Activated T-cell treated with anti-CD3 and anti-CD28 coated beads for 4 hours (primary cell): ENCODE measurements around the gene APLP1.
"Not testable (repeated sequence)": the region's sequence is repeated elsewhere in the genome, so short reads cannot be mapped to it uniquely, and the experiment has no call there.

Source experiments
- DNase-seq: peaks from one replicate; pipeline ENCODE4 v3.0.0-alpha.2; 2020

The APLP1 gene

DNA sequence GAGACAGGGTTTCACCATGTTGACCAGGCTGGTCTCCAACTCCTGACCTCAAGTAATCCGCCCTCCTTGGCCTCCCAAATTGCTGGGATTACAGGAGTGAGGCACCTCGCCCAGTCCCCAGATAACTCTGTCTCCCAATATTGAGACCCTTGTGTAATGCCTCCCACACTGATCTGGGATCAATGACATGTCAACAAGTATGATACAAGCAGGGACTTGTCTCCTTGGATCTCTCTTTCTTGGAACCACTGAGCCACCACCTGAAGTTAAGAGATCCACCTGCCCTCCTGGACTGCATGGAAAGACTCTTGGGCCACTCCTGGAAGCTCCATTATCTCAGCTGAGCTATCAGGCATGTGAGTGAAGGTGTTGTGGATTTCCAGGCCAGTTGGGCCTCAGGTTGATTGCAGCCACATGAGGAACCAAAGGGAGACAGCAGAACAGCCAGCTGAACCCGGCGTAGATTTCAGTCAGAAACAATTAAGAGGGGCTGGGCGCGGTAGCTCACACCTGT is 16.9 kb downstream of the APLP1 start:
- no peak for DNase-seq

DNA sequence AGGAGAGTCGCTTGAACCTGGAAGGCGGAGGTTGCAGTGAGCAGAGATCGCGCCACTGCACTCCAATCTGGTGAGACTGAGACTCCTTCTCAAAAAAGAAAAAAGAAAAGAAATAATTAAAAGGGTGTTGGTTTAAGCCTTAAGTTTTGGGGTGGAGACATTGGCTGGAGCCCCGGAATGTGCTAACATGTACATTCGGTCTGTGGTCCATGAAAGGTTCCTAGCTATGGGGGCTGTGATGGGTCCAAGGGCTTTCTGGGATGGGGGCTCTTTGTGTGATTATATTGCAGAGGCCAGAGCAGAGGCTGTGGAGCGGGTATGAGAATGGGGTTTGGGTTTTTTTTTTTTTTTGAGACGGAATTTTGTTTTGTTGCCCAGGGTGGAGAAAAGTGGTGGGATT is 17.5 kb downstream of the APLP1 start:
- DNase-seq = no peak

DNA sequence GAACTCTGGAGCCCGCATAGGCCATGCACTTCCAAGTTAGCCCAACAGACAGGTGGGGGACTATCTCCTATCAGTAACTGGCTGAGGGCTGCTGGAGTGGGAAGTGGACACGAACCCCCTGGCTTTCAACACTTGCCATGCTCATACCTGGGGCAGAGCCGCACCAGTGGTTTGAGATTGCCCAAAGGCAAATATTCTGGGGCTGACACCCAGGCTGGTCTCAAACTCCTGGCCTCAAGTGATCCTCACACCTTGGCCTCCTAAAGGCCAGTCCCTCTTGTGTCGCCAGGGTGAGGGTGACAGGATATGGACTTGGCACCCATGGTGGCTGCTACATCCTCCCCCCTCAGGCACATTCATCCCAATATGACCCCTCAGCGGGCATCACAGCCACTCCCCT is 18.8 kb downstream of the APLP1 start:
- DNase-seq = no peak

DNA sequence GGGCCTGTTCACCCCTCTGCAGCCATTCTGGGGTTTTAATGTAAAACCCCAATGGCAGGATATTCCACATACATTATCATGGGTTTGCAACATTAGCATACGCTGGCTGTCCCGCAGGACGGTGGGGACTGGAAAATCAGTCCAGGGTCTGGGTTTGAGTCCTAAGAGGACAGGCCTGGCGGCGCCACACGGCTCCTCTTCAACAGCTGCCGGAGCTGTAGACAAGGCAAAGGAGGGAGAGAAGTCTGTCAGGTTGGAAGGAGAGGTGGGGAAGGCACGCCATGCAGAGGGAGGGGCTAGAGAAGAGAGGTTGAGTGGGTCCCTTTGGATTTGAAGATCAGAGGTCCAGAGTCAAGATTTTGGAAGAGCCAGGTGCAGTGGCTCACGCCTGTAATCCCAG is 20.0 kb downstream of the APLP1 start:
- DNase-seq = no peak

DNA sequence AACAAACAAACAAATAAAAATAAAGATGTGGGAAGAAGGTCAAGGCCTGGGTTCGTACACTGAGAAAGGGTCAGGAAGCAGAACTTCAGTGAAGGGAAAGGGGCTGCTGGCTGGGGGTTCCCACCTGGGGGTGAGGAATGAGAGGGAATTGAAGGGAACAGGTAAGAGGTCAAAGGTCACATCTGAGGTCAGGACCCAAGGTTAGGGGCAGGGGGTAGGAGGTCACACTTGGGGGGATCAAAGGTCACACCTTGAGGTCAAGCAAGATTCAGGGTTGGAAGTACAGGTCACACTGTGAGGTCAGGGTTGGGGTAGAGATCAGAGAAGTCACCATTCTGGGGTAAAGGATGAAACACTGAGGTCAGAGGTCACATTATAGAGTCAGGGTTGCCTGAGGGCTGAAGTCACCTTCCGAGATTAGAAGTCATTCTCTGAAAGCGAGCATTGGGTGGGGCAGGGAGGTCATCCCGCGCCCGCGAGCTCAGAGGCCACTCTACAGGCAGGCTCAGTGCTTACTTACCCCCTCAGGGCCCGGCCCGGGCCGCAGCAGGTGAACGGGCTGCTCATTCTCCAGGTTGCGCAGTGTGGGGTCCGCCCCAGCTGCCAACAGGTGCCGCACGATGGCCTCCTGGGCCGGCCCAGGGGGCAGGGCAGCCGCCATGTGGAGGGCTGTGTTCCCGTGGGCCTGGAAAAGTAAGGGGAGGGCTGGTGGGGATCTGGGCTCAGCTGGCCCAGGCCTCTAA is 21.2 kb downstream of the APLP1 start:
- DNase-seq = no peak

DNA sequence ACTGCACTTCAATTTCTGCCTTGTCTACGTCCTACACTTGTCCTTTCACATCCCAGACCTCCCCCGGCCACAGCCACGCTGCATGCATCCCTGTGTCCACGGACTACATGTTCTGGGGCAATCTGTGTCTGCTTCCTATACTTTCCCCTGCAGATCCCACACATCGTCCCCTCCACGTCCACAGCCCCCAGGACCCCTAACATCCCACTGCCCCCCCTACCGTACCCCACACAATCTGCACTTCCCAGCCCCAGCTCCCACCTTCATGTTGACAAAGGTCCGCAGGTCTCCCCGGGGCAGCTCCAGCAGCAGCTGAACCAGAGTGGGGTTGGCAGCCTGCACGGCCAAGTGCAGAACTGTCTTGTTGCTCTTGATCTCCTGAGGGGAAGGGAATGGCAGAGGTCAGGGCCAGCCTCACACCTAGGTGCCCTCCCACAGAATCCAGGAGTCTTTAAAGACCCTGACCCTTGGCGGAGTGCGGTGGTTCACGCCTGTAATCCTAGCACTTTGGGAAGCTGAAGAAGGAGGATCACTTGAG is 21.8 kb downstream of the APLP1 start:
- no peak for DNase-seq

DNA sequence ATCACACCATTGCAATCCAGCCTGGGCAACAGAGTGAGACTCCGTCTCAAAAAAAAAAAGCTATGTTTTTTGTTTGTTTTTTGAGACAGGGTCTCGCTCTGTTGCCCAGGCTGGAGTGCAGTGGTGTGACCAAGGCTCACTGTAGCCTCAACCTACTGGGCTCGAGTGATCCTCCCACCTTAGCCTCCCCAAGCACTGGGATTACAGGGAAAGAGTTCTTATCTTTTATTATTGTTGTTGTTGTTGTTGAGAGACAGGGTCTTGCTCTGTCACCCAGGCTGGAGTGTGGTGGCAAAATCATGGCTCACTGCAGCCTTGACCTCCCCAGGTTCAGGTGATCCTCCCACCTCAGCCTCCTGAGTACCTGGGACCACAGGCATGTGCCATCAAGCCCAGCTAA is 23.4 kb downstream of the APLP1 start:
- DNase-seq = not testable (repeated sequence)

DNA sequence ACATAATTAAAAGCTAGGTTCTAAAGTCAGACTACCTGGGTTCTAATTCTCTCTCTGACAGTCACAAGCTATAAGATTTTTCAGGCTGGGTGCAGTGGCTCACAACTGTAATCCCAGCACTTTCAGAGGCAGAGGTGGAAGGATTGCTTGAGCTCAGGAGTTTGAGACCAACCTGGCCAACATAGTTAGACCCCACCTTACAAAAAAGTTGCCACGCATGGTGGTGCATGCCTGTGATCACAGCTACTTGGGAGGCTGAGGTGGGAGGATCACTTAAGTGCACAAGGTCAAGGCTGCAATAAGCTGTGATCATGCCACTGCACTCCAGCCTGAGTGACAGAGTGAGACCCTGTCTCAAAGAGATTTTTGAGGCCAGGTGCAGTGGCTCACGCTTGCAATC is 26.0 kb downstream of the APLP1 start:
- DNase-seq = no peak

DNA sequence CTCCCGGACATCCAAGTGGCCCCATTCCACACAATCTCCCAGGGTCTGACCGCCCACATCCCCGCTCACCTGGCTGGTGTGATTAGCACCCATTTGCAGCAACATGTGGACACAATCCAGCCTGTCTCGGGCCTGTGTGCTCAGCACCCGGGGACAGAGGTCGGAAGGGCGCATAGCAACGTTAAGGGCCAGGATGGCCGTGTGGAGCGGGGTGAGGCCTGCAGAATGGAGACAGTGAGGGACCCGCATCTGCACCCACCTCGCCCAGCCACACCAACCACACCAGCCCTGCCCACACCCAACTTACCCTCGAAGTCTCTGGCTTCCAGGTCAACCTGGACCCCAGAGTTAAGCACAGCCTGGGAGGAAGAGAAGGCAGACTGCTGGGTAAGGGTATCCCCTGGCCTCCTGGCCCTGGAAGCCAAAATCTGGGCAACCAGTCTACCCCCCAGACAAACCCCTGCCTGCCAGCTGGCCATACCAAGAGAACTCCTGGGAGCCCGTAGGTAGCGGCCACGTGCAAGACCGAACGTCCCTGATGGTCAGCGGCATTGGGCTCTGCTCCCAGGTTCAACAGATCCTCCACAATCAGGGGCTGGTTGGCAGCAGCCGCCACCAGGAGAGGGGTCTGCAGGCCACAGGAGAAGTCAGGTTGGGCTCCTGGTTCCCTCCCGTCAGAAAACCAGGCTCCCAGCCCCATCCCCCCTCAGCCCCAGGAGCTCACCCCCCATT is 27.7 kb downstream of the APLP1 start:
- no peak for DNase-seq

DNA sequence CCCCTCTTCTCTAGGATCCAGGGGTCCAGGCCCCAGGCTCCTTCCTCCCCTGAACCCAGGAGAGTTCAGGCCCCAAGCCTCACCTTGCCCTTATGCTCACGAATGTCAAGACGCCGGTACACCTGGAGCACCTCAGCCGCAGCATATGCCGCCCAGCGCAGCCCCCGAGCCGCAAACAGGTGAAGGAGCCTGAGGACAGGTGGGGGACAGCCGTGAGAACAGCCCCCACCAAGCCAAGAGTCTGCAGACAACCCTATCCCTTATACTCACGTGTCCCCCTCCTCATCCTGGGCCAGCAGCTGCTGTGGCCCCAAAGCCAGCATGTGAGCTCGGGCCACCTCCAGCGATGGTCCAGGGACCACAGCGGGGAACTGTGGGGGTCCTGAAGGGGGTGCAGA is 28.3 kb downstream of the APLP1 start:
- DNase-seq = no peak

DNA sequence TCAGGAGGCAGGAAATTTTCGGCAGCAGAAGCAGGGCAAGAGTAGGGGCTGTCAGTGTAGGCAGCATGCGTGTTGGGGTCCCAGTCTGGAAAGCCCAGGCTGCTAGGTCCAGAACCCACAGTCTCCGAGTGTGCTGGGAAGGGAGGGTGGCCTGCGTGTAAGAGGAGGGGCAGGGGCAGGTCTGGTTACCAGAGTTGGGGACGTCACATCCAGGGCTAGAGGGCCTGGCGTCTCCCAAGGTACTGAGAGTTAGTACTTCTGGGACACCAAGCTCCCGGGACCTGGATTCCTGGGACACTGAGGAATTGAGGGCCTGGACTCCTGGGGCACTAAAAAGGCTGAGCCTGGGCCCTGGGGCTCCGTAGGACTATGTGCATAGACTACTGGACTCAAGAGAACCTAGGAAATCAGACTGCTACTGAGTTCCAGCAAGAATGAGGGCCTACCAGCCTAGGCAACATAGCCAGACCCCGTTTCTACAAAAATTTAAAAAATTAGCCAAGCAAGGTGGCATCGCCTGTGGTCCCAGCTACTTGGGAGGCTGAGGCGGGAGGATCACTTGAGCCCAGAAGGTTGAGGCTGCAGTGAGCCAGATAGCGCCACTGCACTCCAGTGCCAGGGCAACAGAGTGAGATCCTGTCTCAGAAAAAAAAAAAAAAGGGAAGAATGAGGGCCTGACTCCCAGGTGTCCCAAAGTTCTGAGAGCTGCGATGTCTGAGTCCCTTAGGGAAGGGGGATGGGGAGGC is 29.5 kb downstream of the APLP1 start:
- DNase-seq = no peak

DNA sequence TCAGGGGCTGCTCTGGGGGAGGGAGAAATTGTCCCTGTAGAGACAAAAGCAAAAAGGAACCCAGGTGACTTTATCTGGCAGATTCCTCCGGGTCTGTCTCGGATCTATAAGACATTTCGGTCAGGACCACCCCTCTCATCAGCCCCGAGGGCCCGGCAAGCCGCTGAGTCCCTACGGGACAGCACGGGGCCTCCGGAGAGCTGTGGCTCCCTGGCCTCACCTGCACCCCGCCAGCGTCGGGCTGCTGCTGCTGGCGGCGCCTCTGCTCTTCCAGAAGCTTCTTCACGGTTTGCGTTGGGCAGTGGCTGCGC is 30.1 kb downstream of the APLP1 start:
- no peak for DNase-seq

DNA sequence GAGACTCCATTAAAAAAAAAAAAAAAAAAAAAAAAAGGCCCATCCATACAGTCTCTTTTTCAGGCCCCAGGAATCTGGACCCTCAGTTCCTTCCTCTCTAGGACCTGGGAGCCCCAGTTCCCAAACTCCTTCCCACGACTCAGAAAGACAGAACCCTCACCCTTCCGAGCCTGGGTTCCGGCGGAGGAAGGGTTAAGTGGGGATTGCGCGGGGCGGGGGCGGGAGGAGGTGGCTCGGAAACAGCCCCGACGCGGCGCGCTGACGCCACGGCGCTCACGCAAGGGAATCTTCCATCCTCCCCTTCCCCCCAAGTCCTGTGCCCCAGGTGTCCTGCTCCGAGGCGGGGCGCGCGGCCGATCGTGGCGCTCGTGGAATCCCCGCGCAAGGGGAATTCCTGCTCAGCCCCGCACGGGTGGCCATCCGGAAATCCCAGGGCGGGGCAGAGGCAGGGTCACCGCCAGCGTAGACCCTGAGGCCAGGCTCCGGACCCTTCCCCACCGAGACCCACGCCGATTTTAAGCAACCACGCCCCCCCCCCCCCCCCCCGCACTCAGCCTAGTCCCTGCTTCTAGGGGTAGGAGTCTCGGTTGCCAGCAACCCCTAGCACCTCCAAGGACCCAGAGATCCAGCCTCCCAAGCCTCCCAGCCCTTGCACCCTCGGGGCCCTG is 31.3 kb downstream of the APLP1 start:
- DNase-seq = peak; percentile 82

DNA sequence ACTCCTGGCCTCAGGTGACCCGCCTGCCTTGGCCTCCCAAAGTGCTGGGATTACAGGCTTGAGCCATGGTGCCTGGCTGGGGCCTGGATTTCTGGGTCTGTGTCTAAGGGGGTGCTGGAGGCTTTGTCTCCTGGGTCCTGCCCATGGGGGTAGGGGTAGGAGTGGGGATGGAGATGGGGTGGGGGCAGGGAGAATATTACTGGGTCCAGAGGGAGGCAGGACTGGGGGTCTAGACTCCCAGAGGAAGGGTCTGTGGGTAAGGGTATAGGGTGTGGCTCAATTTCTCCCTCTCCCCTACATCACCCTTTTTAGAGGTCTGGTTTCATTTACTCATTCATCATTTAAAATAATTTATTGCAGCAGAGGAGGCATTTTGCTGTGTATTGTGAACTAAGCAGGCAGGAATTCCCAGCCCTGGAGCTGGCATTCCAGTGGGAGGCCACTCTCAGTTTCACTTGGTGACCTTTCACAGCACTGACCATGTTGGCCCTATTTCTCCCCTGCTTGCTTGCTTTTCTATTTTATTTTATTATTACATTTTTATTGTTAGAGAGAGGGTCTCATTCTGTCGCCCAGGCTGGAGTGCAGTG is 32.8 kb downstream of the APLP1 start:
- no peak for DNase-seq

DNA sequence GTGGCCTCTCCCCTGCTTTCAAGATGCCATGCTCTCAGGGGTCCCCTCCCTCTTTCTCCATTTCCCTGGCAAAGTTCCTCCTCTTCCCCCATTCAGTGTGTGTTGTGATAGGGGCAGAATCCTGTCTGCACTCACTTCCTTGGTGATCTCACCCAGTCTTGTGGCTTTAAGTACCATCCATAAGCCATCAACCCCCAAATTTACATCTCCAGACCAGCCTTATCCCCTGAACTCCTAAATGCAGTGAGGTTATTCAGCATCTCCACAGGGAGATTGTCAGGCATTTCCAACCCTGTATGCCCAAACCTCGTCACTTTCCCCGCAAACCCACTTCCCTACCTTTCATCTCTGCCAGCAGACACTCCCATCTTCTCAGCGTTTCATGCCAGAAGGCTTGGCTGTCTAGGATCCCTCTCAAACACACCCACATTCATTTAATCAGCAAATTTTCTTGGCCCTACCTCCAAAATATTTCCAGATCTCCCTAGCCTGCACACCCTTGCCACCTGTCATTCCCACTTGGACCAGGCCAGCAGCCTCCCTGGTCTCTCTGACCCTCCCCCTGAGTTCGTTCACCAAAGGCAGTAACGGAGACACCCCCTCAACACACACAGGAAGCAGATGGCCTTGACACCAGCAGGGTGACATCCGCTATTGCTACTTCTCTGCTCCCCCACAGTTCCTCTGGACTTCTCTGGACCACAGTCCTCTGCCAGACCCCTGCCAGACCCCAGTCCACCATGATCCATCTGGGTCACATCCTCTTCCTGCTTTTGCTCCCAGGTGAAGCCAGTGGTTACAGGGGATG is 33.7 kb downstream of the APLP1 start, which contains the start of gene HCST:
Gene HCST, plus strand, starts transcription at position 676 of the 808 bp plus-strand sequence. Its CDS starts 65 bp downstream, at position 741.
- no peak for DNase-seq

DNA sequence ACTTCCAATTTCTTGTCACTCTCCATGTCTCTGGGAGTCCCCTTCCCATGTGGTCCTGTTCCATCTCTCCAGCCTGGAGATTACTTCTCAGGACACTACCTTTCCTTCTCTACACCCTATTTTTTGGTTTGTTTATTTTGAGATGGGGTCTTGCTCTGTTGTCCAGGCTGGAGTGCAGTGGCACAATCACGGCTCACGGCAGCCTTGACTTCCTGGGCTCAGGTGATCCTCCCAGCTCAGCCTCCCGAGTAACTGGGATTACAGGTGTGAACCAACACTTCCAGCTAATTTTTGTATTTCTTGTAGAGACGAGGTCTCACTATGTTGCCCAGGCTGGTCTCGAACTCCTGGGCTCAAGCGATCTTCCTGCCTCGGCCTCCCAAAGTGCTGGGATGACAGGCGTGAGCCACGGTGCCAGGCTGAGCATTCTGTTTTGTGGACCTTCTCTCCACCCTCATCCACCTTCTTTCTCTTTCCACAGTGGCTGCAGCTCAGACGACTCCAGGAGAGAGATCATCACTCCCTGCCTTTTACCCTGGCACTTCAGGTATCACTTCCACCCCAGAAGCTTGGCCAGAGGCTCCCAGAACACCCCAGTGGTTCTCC is 34.6 kb downstream of the APLP1 start:
- DNase-seq = no peak

DNA sequence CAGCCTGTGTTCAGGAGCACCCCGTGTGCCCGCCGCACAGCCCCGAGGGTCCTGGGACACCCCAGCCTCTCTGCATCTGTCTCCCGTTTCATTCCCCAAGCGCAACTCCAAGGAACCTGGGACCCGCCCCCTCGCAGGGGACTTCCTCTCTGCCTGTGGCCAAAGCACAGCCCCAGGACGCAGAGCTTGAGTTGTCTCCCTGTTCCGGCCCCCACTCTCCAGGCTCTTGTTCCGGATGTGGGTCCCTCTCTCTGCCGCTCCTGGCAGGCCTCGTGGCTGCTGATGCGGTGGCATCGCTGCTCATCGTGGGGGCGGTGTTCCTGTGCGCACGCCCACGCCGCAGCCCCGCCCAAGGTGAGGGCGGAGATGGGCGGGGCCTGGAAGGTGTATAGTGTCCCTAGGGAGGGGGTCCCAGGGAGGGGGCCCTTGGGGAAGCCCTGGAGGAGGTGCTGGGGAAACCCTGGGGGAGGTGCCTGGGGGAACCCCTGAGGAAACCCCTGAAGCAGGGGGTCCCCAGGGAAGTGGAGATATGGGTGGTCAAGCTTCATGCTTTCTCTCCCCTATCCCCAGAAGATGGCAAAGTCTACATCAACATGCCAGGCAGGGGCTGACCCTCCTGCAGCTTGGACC is 35.3 kb downstream of the APLP1 start:
- peak; percentile 90 for DNase-seq

DNA sequence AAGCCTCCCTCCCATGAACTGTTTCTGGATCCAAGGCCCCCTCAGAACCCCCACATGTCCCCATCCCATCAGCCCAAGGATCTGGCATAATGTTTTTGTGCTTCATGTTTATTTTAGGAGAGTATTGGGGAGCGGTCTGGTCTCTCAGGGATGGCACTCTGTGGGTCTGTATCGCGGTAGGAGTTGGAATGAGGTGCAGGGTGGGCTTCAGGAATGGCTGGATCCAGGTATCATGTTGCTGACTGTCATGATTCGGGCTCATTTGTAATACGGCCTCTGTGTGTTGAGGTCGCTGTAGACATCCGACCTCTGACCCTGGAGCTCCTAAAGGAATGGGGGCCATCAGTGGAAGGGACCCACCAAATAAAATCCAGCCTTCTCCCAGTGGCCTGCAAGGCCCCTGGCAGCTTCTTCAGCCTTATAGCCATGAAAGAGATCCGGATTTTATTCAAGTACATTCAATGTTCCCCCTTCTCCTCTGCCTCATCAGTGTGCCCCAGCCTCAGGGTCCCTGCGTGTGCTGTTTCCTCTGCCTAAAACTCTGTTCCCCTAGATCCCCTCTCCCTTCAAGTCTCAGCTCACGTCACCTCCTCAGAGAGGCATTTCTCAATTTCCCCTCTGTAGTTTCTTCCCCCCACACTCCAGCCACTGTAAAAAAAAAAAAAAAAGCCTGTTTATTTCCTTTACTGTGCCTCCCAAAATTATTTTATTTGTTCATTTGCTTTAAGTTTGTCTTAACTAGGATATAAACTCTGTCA is 36.1 kb downstream of the APLP1 start:
- DNase-seq = no peak

DNA sequence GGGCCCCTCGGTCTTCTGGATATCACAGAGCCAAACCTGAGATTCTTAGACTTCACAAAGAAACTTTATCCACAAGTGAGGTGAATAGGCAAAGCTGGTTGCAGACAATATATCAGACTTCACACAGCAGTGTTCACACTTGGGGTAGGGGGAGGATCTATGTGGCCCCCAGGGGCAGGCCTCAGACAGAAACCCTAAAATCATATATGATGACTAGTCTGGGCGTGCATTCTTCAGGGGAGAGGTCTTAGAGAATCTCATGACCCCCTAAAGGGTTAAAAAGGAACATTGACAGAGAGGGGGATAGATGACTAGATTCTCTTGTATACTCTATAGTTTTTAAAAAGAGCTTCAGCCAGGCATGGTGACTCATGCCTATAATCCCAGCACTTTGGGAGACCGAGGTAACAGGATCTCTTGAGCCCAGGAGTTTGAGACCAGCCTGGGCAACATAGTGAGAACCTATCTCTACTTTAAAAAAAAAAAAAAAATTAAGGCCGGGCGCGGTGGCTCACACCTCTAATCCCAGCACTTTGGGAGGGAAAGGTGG is 36.9 kb downstream of the APLP1 start:
- DNase-seq = no peak

DNA sequence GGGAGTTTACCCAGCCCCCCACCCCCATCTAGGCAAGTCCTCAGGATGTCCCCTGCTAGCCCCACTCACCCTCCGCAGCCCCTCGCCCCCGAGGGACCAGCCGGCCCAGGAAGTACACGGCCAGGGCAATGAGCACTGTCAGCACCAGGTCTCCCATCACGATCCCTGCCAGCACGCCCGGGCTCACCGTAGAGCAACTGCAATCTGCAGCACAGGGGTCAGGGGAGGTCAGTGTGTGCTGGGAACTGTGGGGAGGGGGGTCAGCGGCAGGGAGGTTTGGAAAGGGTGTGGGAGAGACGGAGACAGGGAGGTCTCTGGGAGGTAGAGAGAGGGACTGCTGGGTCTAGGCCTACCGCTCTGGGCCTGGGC is 39.0 kb downstream of the APLP1 start:
- no peak for DNase-seq
